HepG2 (cell line): Measurements from ENCODE around the gene KIF2C. TPM values are rescaled to one million over a fixed set of nuclear protein-coding genes. Genes with fewer than 3 reads are reported as not detected.

Experiments
- ATAC-seq: fragments of 200-7000 bp; cut with Tn5 transposase; 3 replicates; pipeline ENCODE4 v1.9.1; 2020; ENCODE audit warnings: mild to moderate bottlenecking, moderate library complexity
- BruUV-seq: library from RNA; stranded (reverse); fragments of 400-500 nt; replicated peaks from 2 replicates; lab custom pipeline; 2021; lab: Mats Ljungman, UMichigan
- CTCF ChIA-PET: fragments of 300-600 bp; formaldehyde crosslinking; extraction: SDS; loops from one replicate; lab custom pipeline; 2021; ENCODE audit warnings: low total read pairs, inconsistent platforms, low intra/inter-chr PET ratio; lab: Yijun Ruan, JAX
- POLR2A ChIA-PET: fragments of 350-600 bp; sonication (Branson Sonifier 250); formaldehyde crosslinking; loops from one replicate; lab custom pipeline; 2020; ENCODE audit warnings: antibody characterized with exemption, inconsistent platforms; lab: Yijun Ruan, JAX
- DNase-seq: peaks from one replicate; pipeline ENCODE4 v3.0.0-alpha.2; 2015; ENCODE audit warnings: low spot score
- FAIRE-seq: peaks from 3 replicates; lab custom pipeline; 2011; peaks lifted over from hg19 to GRCh38; lab: Jason Lieb, UNC
- H2AFZ ChIP-seq: one replicate; pipeline ENCODE4 v1.6.1; 2011; ENCODE audit warnings: low read length, inconsistent platforms
- H3K27ac ChIP-seq: fragments of 300-600 bp; 3 replicates; pipeline ENCODE4 v1.8.0; 2011; ENCODE audit warnings: mixed run types, mild to moderate bottlenecking, mixed read lengths, low read length, inconsistent platforms; ENCODE audit not compliant: insufficient read depth; ENCODE audit errors: extremely low read length
- H3K27me3 ChIP-seq, 2 experiments: fragments of 200-600 bp in 1 of 2; 2 replicates in 1 of 2; 3 replicates in 1 of 2; pipeline versions ENCODE4 v1.6.0 to v1.8.0; 2011; ENCODE audit warnings: low read length in 2 of 2, mild to moderate bottlenecking in 2 of 2, moderate library complexity in 2 of 2, inconsistent platforms in 1 of 2; ENCODE audit not compliant: insufficient read depth in 2 of 2, control insufficient read depth in 1 of 2
- H3K36me3 ChIP-seq, 2 experiments: fragments of 200-600 bp in 1 of 2; replicated peaks in 1 of 2; 2 replicates in 1 of 2; 3 replicates in 1 of 2; pipeline versions ENCODE4 v1.5.1 to v1.8.0; 2011; ENCODE audit warnings: low read length in 2 of 2, inconsistent platforms in 1 of 2; ENCODE audit not compliant: insufficient read depth in 2 of 2, control insufficient read depth in 1 of 2
- H3K4me1 ChIP-seq: 2 replicates; pipeline ENCODE4 v1.5.1; 2012; ENCODE audit warnings: low read length, inconsistent platforms; ENCODE audit not compliant: insufficient read depth
- H3K4me2 ChIP-seq: 2 replicates; pipeline ENCODE4 v1.6.0; 2011; ENCODE audit warnings: low read depth, low read length, inconsistent platforms
- H3K4me3 ChIP-seq, 3 experiments: fragments of 200-600 bp in 1 of 3; sonication (generic), shearing (Covaris generic) in 1 of 3; replicated peaks in 1 of 3; 2 replicates each; pipeline ENCODE4 v1.5.1; 2011 to 2016; ENCODE audit warnings: low read length in 3 of 3, inconsistent platforms in 2 of 3, low read depth in 2 of 3, mild to moderate bottlenecking in 2 of 3, control low read depth in 1 of 3, mixed read lengths in 1 of 3; ENCODE audit not compliant: insufficient read depth in 1 of 3
- H3K79me2 ChIP-seq: one replicate; pipeline ENCODE4 v1.6.1; 2011; ENCODE audit warnings: low read length, inconsistent platforms; ENCODE audit not compliant: insufficient read depth
- H3K9ac ChIP-seq: 2 replicates; pipeline ENCODE4 v1.6.0; 2011; ENCODE audit warnings: mild to moderate bottlenecking, low read depth, low read length, inconsistent platforms; ENCODE audit not compliant: insufficient read depth
- H3K9me3 ChIP-seq: 2 replicates; pipeline ENCODE4 v1.5.1; 2012; ENCODE audit warnings: mild to moderate bottlenecking, low read length
- H4K20me1 ChIP-seq: 2 replicates; pipeline ENCODE4 v1.6.0; 2011; ENCODE audit warnings: inconsistent platforms, mild to moderate bottlenecking, low read length, moderate library complexity; ENCODE audit not compliant: insufficient read depth
- ADNP ChIP-seq: sonication (generic); formaldehyde crosslinking; IDR thresholded peaks from 2 replicates; pipeline ENCODE4 v1.4.0; 2020; ENCODE audit warnings: missing genetic modification reagents
- E2F5 ChIP-seq: sonication (generic); formaldehyde crosslinking; conservative IDR thresholded peaks from 2 replicates; pipeline ENCODE4 v1.4.0; 2020; ENCODE audit warnings: missing genetic modification reagents
- MXD3 ChIP-seq: IDR thresholded peaks from 2 replicates; pipeline ENCODE4 v1.6.1; 2016; ENCODE audit warnings: mild to moderate bottlenecking, missing biosample characterization, missing genetic modification reagents
- TFAP4 ChIP-seq: sonication (generic); IDR thresholded peaks from 2 replicates; pipeline ENCODE4 v1.6.1; 2016; ENCODE audit warnings: low read depth, borderline replicate concordance
- ZNF142 ChIP-seq: sonication (generic); formaldehyde crosslinking; IDR thresholded peaks from 2 replicates; pipeline ENCODE4 v1.4.0; 2020; ENCODE audit warnings: missing genetic modification reagents
- ZNF3 ChIP-seq: IDR thresholded peaks from 2 replicates; pipeline ENCODE4 v1.7.0; 2017; ENCODE audit warnings: inconsistent platforms
- WGBS: methylation state at CpG from one replicate; pipeline ENCODE4 v1.1.6; 2017; ENCODE audit warnings: low lambda C conversion rate; 5-methylcytosine and 5-hydroxymethylcytosine counted together
- in situ Hi-C: cut with HindIII; loops from 2 replicates; pipeline ENCODE4 v1.10.0; 2017; ENCODE audit warnings: low pct_unique_long_range_greater_than_20kb; ENCODE audit not compliant: extremely low pct_ligation_motif_present
- intact Hi-C: fragments of 100-400 bp; cut with micrococcal nuclease; formaldehyde crosslinking; loops from one replicate; pipeline ENCODE4 v1.10.0; 2022; ENCODE audit not compliant: unreplicated experiment
- polyA plus RNA-seq, 8 experiments: library from polyadenylated mRNA; depleted of rRNA in 3 of 8; stranded (reverse) in 7 of 8; unstranded in 1 of 8; fragments of >200 nt; fragmentation: Illumina TruSeq in 4 of 8; extraction: Trizol in 4 of 8; gene quantifications; 2 replicates each; pipeline versions ENCODE4 v1.2.1 to v1.2.3, GENCODE V29; 2011 to 2016; ENCODE audit warnings: low read depth in 4 of 8, missing spikeins in 1 of 8, mixed read lengths in 1 of 8; ENCODE audit not compliant: insufficient read depth in 1 of 8
- total RNA-seq, 5 experiments: library from RNA; depleted of rRNA; stranded (reverse); fragments of >200 nt; fragmentation: Illumina TruSeq; extraction: Trizol; gene quantifications; 2 replicates each; pipeline ENCODE4 v1.2.3, GENCODE V29; 2016; ENCODE audit warnings: low read depth in 1 of 5

KIF2C gene
- total and polyA plus RNA-seq, 2 of the 13 experiments (the other 11 are each of a cell fraction or from before 2014, with no cell fraction given) = 29.7 to 53.7 TPM

DNA sequence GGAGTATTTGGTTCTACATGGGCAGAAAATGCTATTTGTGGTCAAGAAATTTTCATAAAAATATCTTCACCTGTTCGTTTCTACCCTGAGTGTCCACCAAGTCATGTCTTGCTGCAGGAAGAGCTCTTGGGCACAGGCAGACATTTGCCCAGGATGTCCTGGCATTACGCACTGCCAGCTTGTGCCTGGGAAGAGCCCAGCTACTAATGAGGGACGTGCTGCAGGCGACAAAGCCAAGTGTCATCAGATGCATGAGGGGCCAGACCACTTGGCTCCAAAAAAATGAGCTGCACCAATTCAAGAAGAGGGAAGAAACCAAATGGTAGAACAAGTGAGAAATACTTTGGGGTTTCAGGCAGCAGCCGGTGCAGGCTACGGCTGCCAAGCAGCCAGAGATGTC is 21.5 kb upstream of the KIF2C start:
- no peak for DNase-seq
- Histone ChIP-seq H3K27ac (no peak overlapping the region), H3K79me2 (no peaks in the 10 kb centered on the region), H3K27me3 (0 out of 5 replicates have a peak, but pooled peaks cover 0 to 12% of the 10 kb centered on the region in 2 experiments), H4K20me1 (no peaks in the 10 kb centered on the region), H3K4me1 (peaks cover 52% of the 10 kb centered on the region), H3K4me2 (no peak overlapping the region), H2AFZ (no peak overlapping the region), H3K9ac (no peak overlapping the region), H3K9me3 (no peaks in the 10 kb centered on the region), H3K36me3 (no peaks in the 10 kb centered on the region), H3K4me3 (no peak overlapping the region)
- no TSS peak for BruUV-seq
- FAIRE-seq = no peak
- ChIA-PET CTCF (interaction anchor here (1.2 kb wide), 1 partner anchor 11 kb away, joined by 3 read pairs; no protein-coding TSS in a partner anchor), POLR2A (interaction anchor here (0.7 to 1.3 kb wide), 3 partner anchors 9 to 1068 kb away, joined by 3 to 4 read pairs (median 3); partner anchors contain the start of genes MUTYH and TOE1)
- TF ChIP-seq TFAP4 = no peak
- TF ChIP-seq MXD3 (CRISPR knock-in tag) = no peak
- TF ChIP-seq E2F5 (CRISPR knock-in tag) = no peak
- TF ChIP-seq ZNF3 (CRISPR knock-in tag) = no peak
- no peak for TF ChIP-seq ADNP
- TF ChIP-seq ZNF142 (CRISPR knock-in tag) = no peak
- intact Hi-C loops = no loop called here
- in situ Hi-C loops = no loop called here
- 78% methylated on average over 6 of the region's 6 CpGs for WGBS
- ATAC-seq = no peak
